ENCODE measurements around the gene NTMT2.
A peak's percentile ranks its signal among the peaks of the same experiment; 100 is the strongest.

The NTMT2 gene

GRCh38 chr1:170214117-170215032 lies 68.6 kb downstream of the NTMT2 start:
- H3K27ac Mint-ChIP-seq: no peak overlapping the region

GRCh38 chr1:170215072-170215885 lies 69.5 kb downstream of the NTMT2 start:
- no peaks in the 10 kb centered on the region for H3K9me3 Mint-ChIP-seq
- H3K27ac Mint-ChIP-seq: no peak overlapping the region
- no peaks in the 10 kb centered on the region for H3K36me3 Mint-ChIP-seq
- no peak for DNase-seq (ENCODE audit: low spot score in 2 of 2)
- no peak overlapping the region for H3K4me3 Mint-ChIP-seq
- ATAC-seq: no peak
- H3K4me1 Mint-ChIP-seq: no peaks in the 10 kb centered on the region

More at GRCh38 chr1:170214117-170215032, 68.6 kb downstream of the NTMT2 start:
- no peaks in the 10 kb centered on the region for H3K4me1 Mint-ChIP-seq
- no peak overlapping the region for H3K4me3 Mint-ChIP-seq
- ATAC-seq (peak; percentile 46), DNase-seq (ENCODE audit: low spot score in 2 of 2) (no peak)
- H3K36me3 Mint-ChIP-seq: no peaks in the 10 kb centered on the region
- no peaks in the 10 kb centered on the region for H3K9me3 Mint-ChIP-seq

- no peaks in the 10 kb centered on the region for H3K4me1 Mint-ChIP-seq
- H3K9me3 Mint-ChIP-seq: no peaks in the 10 kb centered on the region
- no peak overlapping the region for H3K27ac Mint-ChIP-seq
- H3K4me3 Mint-ChIP-seq: no peak overlapping the region
- no peak for DNase-seq (ENCODE audit: low spot score in 2 of 2)
- no peaks in the 10 kb centered on the region for H3K36me3 Mint-ChIP-seq
- ATAC-seq: no peak
These were observed 71.9 kb downstream of the NTMT2 start for GRCh38 chr1:170217517-170218256.

- H3K4me1 Mint-ChIP-seq: no peaks in the 10 kb centered on the region
- ATAC-seq: no peak
- H3K9me3 Mint-ChIP-seq: no peaks in the 10 kb centered on the region
- no peak for DNase-seq (ENCODE audit: low spot score in 2 of 2)
- H3K4me3 Mint-ChIP-seq: no peak overlapping the region
- no peaks in the 10 kb centered on the region for H3K36me3 Mint-ChIP-seq
- H3K27ac Mint-ChIP-seq: no peak overlapping the region
These were observed 72.5 kb downstream of the NTMT2 start for GRCh38 chr1:170218257-170218650.
